ENCODE results near the gene NPL. TPM values are rescaled to one million over a fixed set of nuclear protein-coding genes. Genes with fewer than 3 reads are reported as not detected.

The NPL gene
- total and polyA plus RNA-seq, 9 of the 15 experiments (the other 6 are each of a cell fraction or from before 2014, with no cell fraction given) = 9.9 to 22.3 (median 14.2) TPM

DNA sequence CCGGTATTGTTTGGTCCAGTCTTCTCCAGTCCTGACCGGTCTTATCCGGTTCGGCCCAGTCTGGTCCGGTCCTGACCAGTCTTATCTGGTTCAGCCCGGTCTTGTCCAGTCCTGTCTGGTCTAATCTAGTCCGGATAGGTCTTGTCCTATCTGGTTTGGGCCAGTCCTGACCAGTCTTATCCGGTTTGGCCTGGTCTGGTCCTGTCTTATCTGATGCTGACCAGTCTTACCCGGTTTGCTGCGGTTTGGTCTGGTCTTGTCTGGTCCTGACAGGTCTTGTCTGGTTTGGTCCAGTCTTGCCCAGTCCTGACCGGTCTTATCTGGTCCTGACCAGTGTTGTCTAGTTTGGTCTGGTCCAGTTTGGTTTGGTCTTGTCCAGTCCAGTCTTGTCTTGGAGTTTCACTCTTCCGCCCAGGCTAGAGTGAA lies 79.7 kb downstream of the NPL start (continued):
- TF ChIP-seq KDM2B (CRISPR knock-in tag; IDR thresholded peaks at IDR 0.05) (no peak), ASH1L (IDR thresholded peaks at IDR 0.05; ENCODE audit: borderline replicate concordance, low read depth, partially characterized antibody) (peak; percentile 36), MCM7 (IDR thresholded peaks at IDR 0.05) (no peak), ZNF57 (CRISPR knock-in tag; IDR thresholded peaks at IDR 0.05) (no peak), CBX1 (IDR thresholded peaks at IDR 0.05; ENCODE audit: low read depth) (no peak), SMC3 (conservative IDR thresholded peaks at IDR 0.05; ENCODE audit: insufficient read depth, low read depth, low read length) (no peak), KAT7 (CRISPR knock-in tag; IDR thresholded peaks at IDR 0.05; ENCODE audit: borderline replicate concordance) (no peak)
- TF ChIP-seq, protein P1, sequence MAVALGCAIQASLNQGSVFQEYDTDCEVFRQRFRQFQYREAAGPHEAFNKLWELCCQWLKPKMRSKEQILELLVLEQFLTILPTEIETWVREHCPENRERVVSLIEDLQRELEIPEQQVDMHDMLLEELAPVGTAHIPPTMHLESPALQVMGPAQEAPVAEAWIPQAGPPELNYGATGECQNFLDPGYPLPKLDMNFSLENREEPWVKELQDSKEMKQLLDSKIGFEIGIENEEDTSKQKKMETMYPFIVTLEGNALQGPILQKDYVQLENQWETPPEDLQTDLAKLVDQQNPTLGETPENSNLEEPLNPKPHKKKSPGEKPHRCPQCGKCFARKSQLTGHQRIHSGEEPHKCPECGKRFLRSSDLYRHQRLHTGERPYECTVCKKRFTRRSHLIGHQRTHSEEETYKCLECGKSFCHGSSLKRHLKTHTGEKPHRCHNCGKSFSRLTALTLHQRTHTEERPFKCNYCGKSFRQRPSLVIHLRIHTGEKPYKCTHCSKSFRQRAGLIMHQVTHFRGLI (CRISPR knock-in tag; IDR thresholded peaks at IDR 0.05) = no peak
- TF ChIP-seq, protein P2, sequence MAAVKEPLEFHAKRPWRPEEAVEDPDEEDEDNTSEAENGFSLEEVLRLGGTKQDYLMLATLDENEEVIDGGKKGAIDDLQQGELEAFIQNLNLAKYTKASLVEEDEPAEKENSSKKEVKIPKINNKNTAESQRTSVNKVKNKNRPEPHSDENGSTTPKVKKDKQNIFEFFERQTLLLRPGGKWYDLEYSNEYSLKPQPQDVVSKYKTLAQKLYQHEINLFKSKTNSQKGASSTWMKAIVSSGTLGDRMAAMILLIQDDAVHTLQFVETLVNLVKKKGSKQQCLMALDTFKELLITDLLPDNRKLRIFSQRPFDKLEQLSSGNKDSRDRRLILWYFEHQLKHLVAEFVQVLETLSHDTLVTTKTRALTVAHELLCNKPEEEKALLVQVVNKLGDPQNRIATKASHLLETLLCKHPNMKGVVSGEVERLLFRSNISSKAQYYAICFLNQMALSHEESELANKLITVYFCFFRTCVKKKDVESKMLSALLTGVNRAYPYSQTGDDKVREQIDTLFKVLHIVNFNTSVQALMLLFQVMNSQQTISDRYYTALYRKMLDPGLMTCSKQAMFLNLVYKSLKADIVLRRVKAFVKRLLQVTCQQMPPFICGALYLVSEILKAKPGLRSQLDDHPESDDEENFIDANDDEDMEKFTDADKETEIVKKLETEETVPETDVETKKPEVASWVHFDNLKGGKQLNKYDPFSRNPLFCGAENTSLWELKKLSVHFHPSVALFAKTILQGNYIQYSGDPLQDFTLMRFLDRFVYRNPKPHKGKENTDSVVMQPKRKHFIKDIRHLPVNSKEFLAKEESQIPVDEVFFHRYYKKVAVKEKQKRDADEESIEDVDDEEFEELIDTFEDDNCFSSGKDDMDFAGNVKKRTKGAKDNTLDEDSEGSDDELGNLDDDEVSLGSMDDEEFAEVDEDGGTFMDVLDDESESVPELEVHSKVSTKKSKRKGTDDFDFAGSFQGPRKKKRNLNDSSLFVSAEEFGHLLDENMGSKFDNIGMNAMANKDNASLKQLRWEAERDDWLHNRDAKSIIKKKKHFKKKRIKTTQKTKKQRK (IDR thresholded peaks at IDR 0.05; ENCODE audit: borderline replicate concordance, low read depth, low read length) = no peak
- TF ChIP-seq, protein P3, sequence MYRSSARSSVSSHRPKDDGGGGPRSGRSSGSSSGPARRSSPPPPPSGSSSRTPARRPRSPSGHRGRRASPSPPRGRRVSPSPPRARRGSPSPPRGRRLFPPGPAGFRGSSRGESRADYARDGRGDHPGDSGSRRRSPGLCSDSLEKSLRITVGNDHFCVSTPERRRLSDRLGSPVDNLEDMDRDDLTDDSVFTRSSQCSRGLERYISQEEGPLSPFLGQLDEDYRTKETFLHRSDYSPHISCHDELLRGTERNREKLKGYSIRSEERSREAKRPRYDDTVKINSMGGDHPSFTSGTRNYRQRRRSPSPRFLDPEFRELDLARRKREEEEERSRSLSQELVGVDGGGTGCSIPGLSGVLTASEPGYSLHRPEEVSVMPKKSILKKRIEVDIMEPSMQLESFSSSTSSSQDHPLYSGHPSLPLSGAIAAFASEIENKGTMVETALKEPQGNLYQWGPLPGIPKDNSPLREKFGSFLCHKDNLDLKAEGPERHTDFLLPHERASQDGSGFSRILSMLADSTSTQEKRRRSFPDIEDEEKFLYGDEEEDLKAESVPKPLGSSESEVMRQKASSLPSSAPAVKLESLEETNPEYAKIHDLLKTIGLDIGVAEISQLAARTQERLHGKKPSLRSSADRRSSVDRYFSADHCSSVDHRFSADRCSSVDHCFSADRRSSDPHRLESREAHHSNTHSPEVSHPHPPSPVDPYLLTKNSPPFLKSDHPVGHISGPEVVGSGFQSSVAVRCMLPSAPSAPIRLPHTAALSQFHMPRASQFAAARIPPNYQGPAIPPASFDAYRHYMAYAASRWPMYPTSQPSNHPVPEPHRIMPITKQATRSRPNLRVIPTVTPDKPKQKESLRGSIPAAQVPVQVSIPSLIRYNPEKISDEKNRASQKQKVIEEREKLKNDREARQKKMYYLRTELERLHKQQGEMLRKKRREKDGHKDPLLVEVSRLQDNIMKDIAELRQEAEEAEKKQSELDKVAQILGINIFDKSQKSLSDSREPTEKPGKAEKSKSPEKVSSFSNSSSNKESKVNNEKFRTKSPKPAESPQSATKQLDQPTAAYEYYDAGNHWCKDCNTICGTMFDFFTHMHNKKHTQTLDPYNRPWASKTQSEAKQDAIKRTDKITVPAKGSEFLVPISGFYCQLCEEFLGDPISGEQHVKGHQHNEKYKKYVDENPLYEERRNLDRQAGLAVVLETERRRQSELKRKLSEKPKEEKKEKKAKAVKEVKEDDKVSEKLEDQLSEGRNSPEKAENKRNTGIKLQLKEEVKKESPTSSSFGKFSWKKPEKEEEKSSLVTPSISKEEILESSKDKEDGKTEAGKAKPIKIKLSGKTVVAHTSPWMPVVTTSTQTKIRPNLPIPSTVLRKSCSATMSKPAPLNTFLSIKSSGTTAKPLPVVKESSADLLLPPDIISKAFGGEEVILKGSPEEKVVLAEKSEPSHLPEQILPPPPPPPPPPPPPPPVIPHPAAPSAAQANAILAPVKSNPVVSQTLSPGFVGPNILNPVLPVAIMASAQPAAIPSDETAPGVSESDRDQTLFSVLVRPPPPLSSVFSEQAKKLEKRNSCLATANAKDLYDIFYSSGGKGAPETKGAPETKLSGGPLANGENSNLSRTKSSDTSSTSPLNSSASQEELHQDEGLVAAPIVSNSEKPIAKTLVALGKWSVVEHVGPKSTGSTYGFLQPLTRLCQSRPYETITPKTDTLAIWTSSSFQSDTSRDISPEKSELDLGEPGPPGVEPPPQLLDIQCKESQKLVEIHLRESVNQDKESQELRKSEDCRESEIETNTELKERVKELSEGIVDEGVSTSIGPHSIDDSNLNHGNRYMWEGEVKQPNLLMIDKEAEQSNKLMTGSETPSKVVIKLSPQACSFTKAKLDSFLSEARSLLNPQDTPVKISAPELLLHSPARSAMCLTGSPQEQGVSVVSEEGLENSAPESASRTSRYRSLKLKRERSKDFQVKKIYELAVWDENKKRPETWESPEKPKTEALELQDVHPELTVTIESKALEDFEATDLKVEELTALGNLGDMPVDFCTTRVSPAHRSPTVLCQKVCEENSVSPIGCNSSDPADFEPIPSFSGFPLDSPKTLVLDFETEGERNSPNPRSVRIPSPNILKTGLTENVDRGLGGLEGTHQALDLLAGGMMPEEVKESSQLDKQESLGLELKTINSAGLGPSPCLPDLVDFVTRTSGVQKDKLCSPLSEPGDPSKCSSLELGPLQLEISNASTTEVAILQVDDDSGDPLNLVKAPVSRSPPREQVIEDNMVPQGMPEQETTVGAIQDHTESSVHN (IDR thresholded peaks at IDR 0.05; ENCODE audit: borderline replicate concordance in 1 of 2, low read depth in 1 of 2) = peak in 1 of 2 experiments; percentile 76; a peak in 1 of 4 replicates

Data from K562 (cell line).